Naive B cell (primary cell): Measurements from ENCODE around the gene CASP3. TPM values are rescaled to one million over a fixed set of nuclear protein-coding genes. Genes with fewer than 3 reads are reported as not detected.
"Not testable (repeated sequence)": the region's sequence is repeated elsewhere in the genome, so short reads cannot be mapped to it uniquely, and the experiment has no call there.

Source experiments
- ATAC-seq, 2 donors: fragments of 150-1000 bp; cut with Tn5 transposase; 2 replicates each; pipeline ENCODE4 v1.10.0; 2021; ENCODE audit warnings: low read depth in 2 of 2, mild to moderate bottlenecking in 2 of 2, moderate library complexity in 2 of 2
- DNase-seq: peaks from one replicate; pipeline ENCODE4 v3.0.0; 2022
- H3K27ac Mint-ChIP-seq, 6 donors: one replicate each; pipeline ENCODE4 v1.8.0; 2020 to 2022; ENCODE audit warnings: mild to moderate bottlenecking in 6 of 6, mixed read lengths in 6 of 6, moderate library complexity in 5 of 6, inconsistent platforms in 2 of 6
- H3K27me3 Mint-ChIP-seq, 3 donors: one replicate each; pipeline ENCODE4 v1.8.0; 2021 to 2022; ENCODE audit warnings: mixed read lengths in 3 of 3, mild to moderate bottlenecking in 1 of 3
- H3K36me3 Mint-ChIP-seq, 2 donors: one replicate each; pipeline ENCODE4 v1.8.0; 2020 to 2022; ENCODE audit warnings: mixed read lengths in 2 of 2, inconsistent platforms in 1 of 2, mild to moderate bottlenecking in 1 of 2
- H3K4me1 Mint-ChIP-seq, 3 donors: one replicate each; pipeline ENCODE4 v1.8.0; 2020 to 2022; ENCODE audit warnings: mixed read lengths in 3 of 3, inconsistent platforms in 1 of 3, mild to moderate bottlenecking in 1 of 3, moderate library complexity in 1 of 3
- H3K4me3 Mint-ChIP-seq, 8 donors: one replicate each; pipeline ENCODE4 v1.8.0; 2020 to 2022; ENCODE audit warnings: mild to moderate bottlenecking in 8 of 8, mixed read lengths in 8 of 8, moderate library complexity in 8 of 8, inconsistent platforms in 2 of 8
- H3K9me3 Mint-ChIP-seq, 7 donors: one replicate each; pipeline ENCODE4 v1.8.0; 2020 to 2022; ENCODE audit warnings: mixed read lengths in 7 of 7, mild to moderate bottlenecking in 5 of 7, inconsistent platforms in 2 of 7, moderate library complexity in 1 of 7
- polyA plus RNA-seq, 6 donors: library from polyadenylated mRNA; unstranded; fragments of 300-500 nt; fragmentation: Illumina TruSeq; gene quantifications; one replicate each; pipeline ENCODE4 v1.2.3, GENCODE V29; 2021; ENCODE audit warnings: low read depth in 6 of 6

CASP3 gene
- polyA plus RNA-seq, 6 donors from 2014 or later = 3.4 to 5.9 (median 4.3) TPM

DNA sequence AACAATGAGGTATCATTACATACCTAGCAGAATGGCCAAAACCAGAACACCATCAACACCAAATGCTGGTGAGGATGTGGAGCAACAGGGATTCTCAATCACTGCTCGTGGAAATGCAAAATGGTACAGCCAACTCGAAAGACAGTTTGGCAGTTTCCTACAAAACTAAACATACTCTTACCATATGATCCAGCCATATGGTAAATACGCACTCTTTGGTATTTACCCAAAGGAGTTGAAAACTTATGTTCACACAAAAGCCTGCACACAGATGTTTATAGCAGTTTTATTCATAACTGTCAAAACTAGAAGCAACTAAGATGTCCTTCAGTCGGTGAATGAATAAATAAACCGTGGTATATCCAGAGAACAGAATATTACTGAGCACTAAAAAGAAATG, 7.8 kb downstream of the CASP3 start:
- Mint-ChIP-seq H3K4me3 (no peak overlapping the region), H3K9me3 (no peaks in the 10 kb centered on the region), H3K27ac (peak overlapping the region in 1 of 6 donors; percentile 25), H3K27me3 (no peaks in the 10 kb centered on the region), H3K36me3 (peaks cover 0 to 11% of the 10 kb centered on the region in 2 donors), H3K4me1 (peaks cover 34 to 40% (median 38%) of the 10 kb centered on the region in 3 donors)
- no peak for ATAC-seq
- no peak for DNase-seq

DNA sequence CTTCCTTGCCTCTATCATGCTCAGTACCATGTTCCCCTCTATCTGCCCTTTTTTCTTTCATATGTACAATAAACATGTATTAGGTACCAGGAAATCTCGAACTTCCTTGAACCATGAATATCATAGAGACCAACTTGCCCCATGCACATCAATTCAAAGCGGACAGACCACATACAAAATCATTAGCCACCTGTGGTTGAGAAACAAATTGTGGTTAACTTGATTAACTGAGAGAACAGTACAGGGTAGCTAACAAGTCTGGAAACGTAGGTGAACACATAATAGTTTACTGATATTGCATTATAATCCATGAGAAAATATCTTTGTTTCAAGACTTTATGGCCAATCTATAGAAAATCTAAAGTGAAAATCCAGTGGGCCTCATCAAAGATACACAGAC, 8.2 kb downstream of the CASP3 start:
- Mint-ChIP-seq H3K27me3 (no peaks in the 10 kb centered on the region), H3K27ac (no peak overlapping the region), H3K4me3 (no peak overlapping the region), H3K4me1 (peaks cover 29 to 35% (median 33%) of the 10 kb centered on the region in 3 donors), H3K9me3 (no peaks in the 10 kb centered on the region), H3K36me3 (peaks cover 0 to 14% of the 10 kb centered on the region in 2 donors)
- ATAC-seq = no peak
- DNase-seq = no peak

DNA sequence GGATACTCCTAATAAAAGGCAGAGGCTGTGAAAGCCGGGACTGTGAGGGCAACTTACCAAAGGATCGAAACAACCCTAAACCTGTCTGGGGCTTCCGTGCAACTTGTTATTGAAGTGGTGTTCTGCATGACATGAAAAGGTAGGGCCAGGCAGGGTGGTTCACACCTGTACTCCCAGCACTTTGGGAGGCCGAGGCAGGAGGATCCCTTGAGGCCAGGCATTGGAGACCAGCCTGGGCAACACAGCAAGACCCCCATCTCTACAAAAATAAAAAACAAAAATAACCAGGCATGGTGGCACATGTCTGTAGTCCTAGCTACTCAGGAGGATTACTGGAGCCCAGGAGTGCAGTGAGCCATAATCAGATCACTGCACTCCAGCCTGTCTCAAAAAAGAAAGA, 12.3 kb downstream of the CASP3 start:
- Mint-ChIP-seq H3K4me3 (peak overlapping the region in 1 of 8 donors; percentile 31), H3K27ac (no peak overlapping the region), H3K36me3 (peaks cover 9 to 20% of the 10 kb centered on the region in 2 donors), H3K4me1 (peaks cover 19 to 25% (median 21%) of the 10 kb centered on the region in 3 donors), H3K27me3 (no peaks in the 10 kb centered on the region), H3K9me3 (no peaks in the 10 kb centered on the region)
- DNase-seq (no peak), ATAC-seq (no peak)

- ATAC-seq = no peak
- Mint-ChIP-seq H3K4me3 (peak overlapping the region in 1 of 8 donors; percentile 10), H3K27me3 (no peaks in the 10 kb centered on the region), H3K9me3 (no peaks in the 10 kb centered on the region), H3K27ac (peak overlapping the region in 2 of 6 donors; percentile 11 to 44), H3K36me3 (peaks cover 9 to 21% of the 10 kb centered on the region in 2 donors), H3K4me1 (peaks cover 15 to 20% (median 19%) of the 10 kb centered on the region in 3 donors)
- DNase-seq = no peak
Measured at GRCh38 chr4:184636144-184636543, 13.1 kb downstream of the CASP3 start.

DNA sequence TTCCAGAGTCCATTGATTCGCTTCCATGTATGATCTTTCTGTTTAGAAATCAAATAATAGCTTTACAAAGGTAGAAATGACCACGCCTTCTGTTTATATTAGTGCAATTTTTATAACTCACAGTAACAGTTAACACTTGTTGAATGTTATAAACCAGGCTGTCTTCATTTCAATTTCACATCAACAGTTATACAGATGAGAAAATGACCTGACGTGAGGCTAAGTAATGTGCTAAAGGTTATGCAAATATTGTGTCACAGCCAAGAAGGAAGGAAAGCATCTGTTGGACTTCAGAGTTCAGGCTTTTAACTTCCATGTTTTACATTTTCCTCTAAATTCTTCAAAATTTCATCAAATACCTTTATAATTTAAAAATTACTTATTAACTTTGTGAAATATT, 13.9 kb downstream of the CASP3 start:
- H3K27ac Mint-ChIP-seq = no peak overlapping the region
- H3K4me1 Mint-ChIP-seq = peaks cover 9 to 15% (median 12%) of the 10 kb centered on the region in 3 donors
- H3K4me3 Mint-ChIP-seq = no peak overlapping the region
- ATAC-seq = no peak
- H3K27me3 Mint-ChIP-seq = no peaks in the 10 kb centered on the region
- no peaks in the 10 kb centered on the region for H3K9me3 Mint-ChIP-seq
- H3K36me3 Mint-ChIP-seq = peaks cover 11 to 21% of the 10 kb centered on the region in 2 donors
- DNase-seq = no peak

GRCh38 chr4:184632842-184633241, 16.4 kb downstream of the CASP3 start:
- no peaks in the 10 kb centered on the region for H3K27me3 Mint-ChIP-seq
- peaks cover 17 to 32% of the 10 kb centered on the region in 2 donors for H3K36me3 Mint-ChIP-seq
- no peaks in the 10 kb centered on the region for H3K9me3 Mint-ChIP-seq
- no peak overlapping the region for H3K27ac Mint-ChIP-seq
- no peak for DNase-seq
- no peak overlapping the region for H3K4me3 Mint-ChIP-seq
- peaks cover 0 to 5% (median 0%) of the 10 kb centered on the region in 3 donors for H3K4me1 Mint-ChIP-seq
- no peak for ATAC-seq

DNA sequence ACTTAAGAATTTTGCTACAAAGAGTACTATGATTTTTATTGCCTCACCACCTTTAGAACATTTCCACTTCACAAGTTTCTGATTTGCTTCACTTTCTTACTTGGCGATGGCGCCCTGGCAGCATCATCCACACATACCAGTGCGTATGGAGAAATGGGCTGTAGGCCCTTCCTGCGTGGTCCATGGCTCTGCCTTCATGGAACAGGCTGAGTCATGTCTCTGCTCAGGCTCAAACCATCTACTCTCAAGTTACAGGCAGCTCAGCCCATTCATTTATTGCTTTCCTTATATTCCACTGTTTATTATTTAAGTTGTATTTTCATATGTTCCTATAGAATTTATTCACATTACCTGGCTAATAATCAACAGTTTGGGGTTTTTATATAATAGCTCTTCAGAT, 21.1 kb downstream of the CASP3 start:
- no peak overlapping the region for H3K4me3 Mint-ChIP-seq
- H3K27ac Mint-ChIP-seq = no peak overlapping the region
- DNase-seq (no peak), ATAC-seq (no peak)
- H3K4me1 Mint-ChIP-seq = peaks cover 0 to 2% (median 0%) of the 10 kb centered on the region in 3 donors
- no peaks in the 10 kb centered on the region for H3K27me3 Mint-ChIP-seq
- H3K36me3 Mint-ChIP-seq = peaks cover 30 to 49% of the 10 kb centered on the region in 2 donors
- no peaks in the 10 kb centered on the region for H3K9me3 Mint-ChIP-seq

GRCh38 chr4:184625783-184626596, 23.3 kb downstream of the CASP3 start:
- not testable (repeated sequence) for H3K4me1 Mint-ChIP-seq, ATAC-seq, DNase-seq, H3K9me3 Mint-ChIP-seq, H3K4me3 Mint-ChIP-seq, H3K27me3 Mint-ChIP-seq
- H3K27ac Mint-ChIP-seq = peak overlapping the region in 4 of 6 donors; percentile 27 to 94 (median 47)
- peaks cover 30 to 45% of the 10 kb centered on the region in 2 donors for H3K36me3 Mint-ChIP-seq

- Mint-ChIP-seq H3K36me3 (peaks cover 26 to 42% of the 10 kb centered on the region in 2 donors), H3K9me3 (no peaks in the 10 kb centered on the region), H3K27me3 (no peaks in the 10 kb centered on the region), H3K4me3 (peak overlapping the region in 1 of 8 donors; percentile 31), H3K4me1 (peaks cover 2 to 7% (median 6%) of the 10 kb centered on the region in 3 donors), H3K27ac (peak overlapping the region in 3 of 6 donors; percentile 12 to 94 (median 40))
- ATAC-seq (no peak), DNase-seq (no peak)
Measured at GRCh38 chr4:184624972-184625554, 24.2 kb downstream of the CASP3 start.

DNA sequence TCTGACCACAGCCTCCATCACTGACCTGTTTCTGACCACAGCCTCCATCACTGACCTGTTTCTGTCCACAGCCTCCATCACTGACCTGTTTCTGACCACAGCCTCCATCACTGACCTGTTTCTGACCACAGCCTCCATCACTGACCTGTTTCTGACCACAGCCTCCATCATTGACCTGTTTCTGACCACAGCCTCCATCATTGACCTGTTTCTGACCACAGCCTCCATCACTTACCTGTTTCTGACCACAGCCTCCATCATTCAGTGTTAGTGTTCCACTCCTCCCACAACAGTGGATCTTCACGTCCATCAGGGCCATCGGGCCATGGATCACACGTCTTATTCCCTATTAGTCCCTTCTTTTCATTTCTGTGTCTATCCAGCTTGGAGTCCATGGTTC, 24.7 kb downstream of the CASP3 start:
- H3K9me3 Mint-ChIP-seq, H3K27me3 Mint-ChIP-seq, ATAC-seq, H3K4me1 Mint-ChIP-seq, H3K4me3 Mint-ChIP-seq, DNase-seq: not testable (repeated sequence)
- Mint-ChIP-seq H3K36me3 (peaks cover 23 to 38% of the 10 kb centered on the region in 2 donors), H3K27ac (peak overlapping the region in 1 of 6 donors; percentile 40)

DNA sequence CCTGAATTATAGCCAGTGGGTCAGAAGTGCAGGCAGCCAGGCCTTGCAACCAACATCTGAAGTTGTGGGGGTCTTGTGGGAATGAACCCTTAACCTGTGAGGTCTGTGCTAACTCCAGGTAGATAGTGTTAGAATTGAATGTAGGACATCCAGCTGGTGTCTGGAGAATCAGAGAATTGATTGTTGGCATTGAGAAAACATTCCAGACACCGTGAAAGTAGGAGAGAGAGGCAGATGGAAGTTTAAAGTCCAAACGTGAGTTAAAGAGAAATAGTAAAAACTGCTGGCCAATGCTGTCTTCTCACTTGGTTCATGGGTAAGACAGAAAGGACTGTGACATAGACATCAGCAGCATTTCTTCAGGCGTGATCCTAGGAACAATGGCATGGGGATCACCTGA, 27.7 kb downstream of the CASP3 start:
- no peak overlapping the region for H3K4me3 Mint-ChIP-seq
- no peak for DNase-seq
- H3K27me3 Mint-ChIP-seq = no peaks in the 10 kb centered on the region
- H3K27ac Mint-ChIP-seq = no peak overlapping the region
- peaks cover 2 to 7% (median 6%) of the 10 kb centered on the region in 3 donors for H3K4me1 Mint-ChIP-seq
- no peak for ATAC-seq
- peaks cover 15 to 20% of the 10 kb centered on the region in 2 donors for H3K36me3 Mint-ChIP-seq
- H3K9me3 Mint-ChIP-seq = peaks cover 0 to 2% (median 0%) of the 10 kb centered on the region in 7 donors

DNA sequence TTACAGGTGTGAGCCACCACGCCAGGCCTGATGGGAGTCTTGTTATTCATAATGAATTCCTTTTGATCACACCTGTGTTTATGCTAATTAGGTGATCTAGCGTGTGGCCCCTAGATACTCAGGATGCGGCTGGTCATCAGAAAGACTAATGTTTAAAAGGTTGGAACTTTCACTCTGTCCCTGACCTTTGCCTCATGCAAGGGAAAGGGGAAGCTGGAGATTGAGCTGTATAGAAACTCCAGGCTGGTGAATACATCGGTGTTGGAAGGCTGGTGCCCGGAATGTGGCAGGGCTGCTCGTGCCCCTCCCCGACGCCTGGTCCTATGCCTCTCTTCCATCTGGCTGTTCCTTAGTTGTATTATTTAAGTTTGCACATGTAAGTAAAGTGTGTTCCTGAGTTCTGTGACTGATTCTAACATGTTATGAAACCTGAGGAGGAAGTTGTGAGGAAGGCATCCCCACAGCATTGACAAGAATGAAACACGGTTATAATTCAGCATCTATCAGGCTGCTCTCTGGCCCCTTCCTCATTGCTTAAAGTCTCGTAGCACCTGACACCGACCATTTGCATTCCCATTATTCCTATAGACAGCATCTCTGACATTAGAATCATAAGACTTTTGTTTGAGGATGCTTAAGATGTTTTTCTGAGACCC, 28.9 kb downstream of the CASP3 start:
- peak in 1 of 2 donors; percentile 33 for ATAC-seq
- Mint-ChIP-seq H3K4me3 (no peak overlapping the region), H3K9me3 (peaks cover 0 to 2% (median 0%) of the 10 kb centered on the region in 7 donors), H3K27ac (peak overlapping the region in 3 of 6 donors; percentile 8 to 18 (median 15)), H3K36me3 (peaks cover 11 to 13% of the 10 kb centered on the region in 2 donors), H3K4me1 (peaks cover 0 to 7% (median 6%) of the 10 kb centered on the region in 3 donors), H3K27me3 (no peaks in the 10 kb centered on the region)
- DNase-seq = no peak

DNA sequence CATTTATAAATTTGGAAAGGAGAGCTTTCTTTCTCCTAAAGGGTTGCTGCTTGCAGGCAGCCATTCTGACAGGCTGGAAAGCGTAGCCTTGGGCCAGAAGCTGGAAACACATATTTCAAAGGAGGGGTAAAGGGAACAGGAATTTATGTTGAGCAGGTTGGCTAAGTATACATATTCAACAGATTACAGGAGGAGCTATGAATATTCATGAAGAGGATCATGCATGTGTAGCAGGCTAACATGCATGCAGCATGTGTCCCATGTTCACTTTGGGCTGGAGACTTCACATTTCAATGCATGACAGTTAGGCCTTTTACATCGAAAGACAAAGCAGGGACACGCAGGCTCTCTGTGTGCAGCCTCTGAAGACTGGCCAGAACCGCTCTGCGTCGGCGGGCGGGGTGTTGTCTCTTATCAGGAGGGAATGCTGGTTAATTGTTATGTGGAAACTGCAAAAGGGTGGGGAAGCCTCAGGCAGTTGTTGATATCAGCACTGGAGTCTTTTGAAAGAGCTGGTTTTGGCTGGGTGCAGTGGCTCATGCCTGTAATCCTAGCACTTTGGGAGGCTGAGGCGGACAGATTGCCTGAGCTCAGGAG, 31.5 kb downstream of the CASP3 start:
- Mint-ChIP-seq H3K4me1 (peaks cover 0 to 7% (median 6%) of the 10 kb centered on the region in 3 donors), H3K36me3 (peaks cover 4 to 16% of the 10 kb centered on the region in 2 donors), H3K27me3 (no peaks in the 10 kb centered on the region), H3K9me3 (peaks cover 0 to 22% (median 11%) of the 10 kb centered on the region in 7 donors), H3K4me3 (no peak overlapping the region), H3K27ac (peak overlapping the region in 3 of 6 donors; percentile 15 to 55 (median 48))
- DNase-seq (no peak), ATAC-seq (no peak)
